ENCODE measurements around the gene DDX27. TPM values are rescaled to one million over a fixed set of nuclear protein-coding genes. Genes with fewer than 3 reads are reported as not detected.

Gene DDX27
- total and polyA plus RNA-seq, 9 donors = 30.4 to 44.9 (median 36.8) TPM

DNA sequence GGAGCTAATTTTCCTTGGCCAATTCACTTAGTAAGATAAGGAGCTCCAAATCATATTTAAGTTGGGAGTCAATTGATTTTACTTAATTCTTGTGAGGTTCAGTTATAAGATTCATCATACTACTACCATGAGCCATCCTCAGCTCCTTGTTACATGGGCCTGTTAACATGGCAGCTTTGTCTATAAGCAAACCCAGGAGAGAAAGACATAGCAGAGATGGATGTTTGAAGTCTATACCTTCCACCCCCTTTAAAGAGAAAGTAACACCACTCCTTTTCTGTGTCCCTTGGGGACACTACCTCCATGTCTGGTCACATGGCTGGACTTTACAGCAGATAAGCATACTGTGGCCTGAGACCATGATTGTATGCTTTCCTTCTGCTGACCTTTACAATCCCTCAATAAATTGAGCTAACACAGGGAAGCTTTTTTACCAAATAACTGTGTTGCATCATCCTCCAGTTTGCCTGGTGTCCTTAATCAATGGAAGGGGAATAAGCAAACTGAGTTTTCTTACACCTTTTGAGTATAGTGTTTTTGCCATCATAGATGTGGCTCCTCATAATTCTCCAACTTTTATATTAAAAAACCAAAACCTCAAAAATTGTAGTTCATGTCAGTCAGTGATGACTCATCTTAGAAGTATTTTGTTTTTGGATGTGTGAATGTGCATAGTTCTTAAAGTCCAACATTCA, 68.5 kb downstream of the DDX27 start:
- Histone ChIP-seq H3K4me1 (ENCODE audit: insufficient read depth) (no peaks in the 10 kb centered on the region), H3K36me3 (no peaks in the 10 kb centered on the region), H3K27ac (no peak overlapping the region), H3K4me3 (no peak overlapping the region), H3K9me3 (peaks cover 4 to 28% of the 10 kb centered on the region in 2 donors), H3K27me3 (no peaks in the 10 kb centered on the region)
- intact Hi-C loops (cut with DNase I) = no loop called here
- no peak for DNase-seq
- TF ChIP-seq, protein P1, sequence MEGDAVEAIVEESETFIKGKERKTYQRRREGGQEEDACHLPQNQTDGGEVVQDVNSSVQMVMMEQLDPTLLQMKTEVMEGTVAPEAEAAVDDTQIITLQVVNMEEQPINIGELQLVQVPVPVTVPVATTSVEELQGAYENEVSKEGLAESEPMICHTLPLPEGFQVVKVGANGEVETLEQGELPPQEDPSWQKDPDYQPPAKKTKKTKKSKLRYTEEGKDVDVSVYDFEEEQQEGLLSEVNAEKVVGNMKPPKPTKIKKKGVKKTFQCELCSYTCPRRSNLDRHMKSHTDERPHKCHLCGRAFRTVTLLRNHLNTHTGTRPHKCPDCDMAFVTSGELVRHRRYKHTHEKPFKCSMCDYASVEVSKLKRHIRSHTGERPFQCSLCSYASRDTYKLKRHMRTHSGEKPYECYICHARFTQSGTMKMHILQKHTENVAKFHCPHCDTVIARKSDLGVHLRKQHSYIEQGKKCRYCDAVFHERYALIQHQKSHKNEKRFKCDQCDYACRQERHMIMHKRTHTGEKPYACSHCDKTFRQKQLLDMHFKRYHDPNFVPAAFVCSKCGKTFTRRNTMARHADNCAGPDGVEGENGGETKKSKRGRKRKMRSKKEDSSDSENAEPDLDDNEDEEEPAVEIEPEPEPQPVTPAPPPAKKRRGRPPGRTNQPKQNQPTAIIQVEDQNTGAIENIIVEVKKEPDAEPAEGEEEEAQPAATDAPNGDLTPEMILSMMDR (IDR thresholded peaks at IDR 0.05) = no peak
- TF ChIP-seq EP300 (IDR thresholded peaks at IDR 0.05) (no peak), POLR2A (IDR thresholded peaks at IDR 0.05) (no peak)

DNA sequence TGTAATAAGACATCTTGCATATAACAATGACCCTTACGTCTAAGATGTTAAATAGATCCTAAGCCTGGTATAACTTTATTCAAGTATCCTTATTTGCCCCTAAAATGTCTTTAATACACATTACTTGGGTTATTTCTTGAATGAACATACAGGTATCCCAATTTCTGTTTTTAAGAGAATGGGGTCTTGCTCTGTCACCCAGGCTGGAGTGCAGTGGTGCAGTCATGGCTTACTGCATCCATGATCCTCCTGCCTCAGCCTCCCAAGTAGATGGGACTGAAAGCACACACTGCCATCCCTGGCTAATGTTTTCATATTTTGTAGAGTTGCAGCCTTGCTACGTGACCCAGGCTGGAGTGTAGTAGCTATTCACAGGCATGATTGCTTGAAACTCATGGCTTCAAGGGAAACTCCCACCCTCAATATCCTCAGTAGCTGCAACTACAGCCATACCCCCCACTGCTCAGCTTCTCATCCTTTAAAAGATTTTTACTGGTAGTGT, 69.1 kb downstream of the DDX27 start:
- Histone ChIP-seq H3K9me3 (peaks cover 4 to 23% of the 10 kb centered on the region in 2 donors), H3K27me3 (no peaks in the 10 kb centered on the region), H3K27ac (no peak overlapping the region), H3K36me3 (no peaks in the 10 kb centered on the region), H3K4me1 (ENCODE audit: insufficient read depth) (no peaks in the 10 kb centered on the region), H3K4me3 (no peak overlapping the region)
- 63 to 69% (median 65%) methylated on average over 2 of the region's 2 CpGs for WGBS, 3 donors
- intact Hi-C loops (cut with DNase I) = no loop called here
- TF ChIP-seq POLR2A (IDR thresholded peaks at IDR 0.05) (no peak), EP300 (IDR thresholded peaks at IDR 0.05) (no peak)
- TF ChIP-seq, protein P1 (IDR thresholded peaks at IDR 0.05) = no peak
- DNase-seq = no peak

DNA sequence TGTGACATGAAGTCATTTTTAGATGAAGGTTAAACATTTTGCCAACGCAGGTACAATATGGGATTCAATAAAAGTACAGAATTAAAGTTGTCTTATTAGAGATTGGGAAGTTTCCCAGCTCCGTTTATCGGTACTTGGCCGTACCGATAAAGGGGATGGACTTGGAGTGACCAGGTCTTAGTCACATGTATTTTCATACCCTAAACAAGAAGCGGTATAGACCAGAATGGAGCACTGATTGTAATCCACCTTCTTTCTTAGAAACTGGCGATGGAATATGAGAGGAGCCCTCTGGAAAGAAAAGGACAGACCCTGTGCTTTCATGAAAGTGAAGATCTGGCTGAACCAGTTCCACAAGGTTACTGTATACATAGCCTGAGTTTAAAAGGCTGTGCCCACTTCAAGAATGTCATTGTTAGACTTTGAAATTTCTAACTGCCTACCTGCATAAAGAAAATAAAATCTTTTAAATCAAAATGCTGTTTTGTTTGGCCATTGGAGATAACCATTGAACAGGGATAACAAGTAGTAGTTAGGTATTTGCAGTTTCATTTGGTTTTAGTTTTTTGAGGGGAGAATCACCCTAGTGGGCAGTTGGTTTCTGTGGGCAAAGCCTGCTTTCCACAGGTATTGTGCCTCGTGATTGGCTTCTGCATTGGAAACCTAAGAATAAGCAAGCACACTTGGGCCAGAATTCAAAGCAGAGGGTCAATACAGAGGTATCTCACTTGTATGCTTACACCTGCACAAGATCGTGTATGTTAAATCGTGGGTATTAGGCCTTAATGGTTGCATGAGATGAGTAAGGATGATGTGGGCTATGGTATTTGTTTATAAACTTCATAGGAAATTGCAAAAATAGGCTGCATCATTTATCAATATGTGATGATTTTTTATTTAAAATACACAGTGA, 69.8 kb downstream of the DDX27 start:
- H3K4me1 ChIP-seq (ENCODE audit: insufficient read depth) = no peaks in the 10 kb centered on the region
- TF ChIP-seq, protein P1 (IDR thresholded peaks at IDR 0.05) = no peak
- TF ChIP-seq EP300 (IDR thresholded peaks at IDR 0.05) = no peak
- no peak for TF ChIP-seq POLR2A (IDR thresholded peaks at IDR 0.05)
- no peak overlapping the region for H3K27ac ChIP-seq
- peaks cover 4 to 23% of the 10 kb centered on the region in 2 donors for H3K9me3 ChIP-seq
- H3K4me3 ChIP-seq = no peak overlapping the region
- no peaks in the 10 kb centered on the region for H3K27me3 ChIP-seq
- H3K36me3 ChIP-seq = no peaks in the 10 kb centered on the region
- WGBS, 3 donors = 95 to 96% (median 96%) methylated on average over 10 of the region's 10 CpGs
- DNase-seq = no peak
- intact Hi-C loops (cut with DNase I) = no loop called here

DNA sequence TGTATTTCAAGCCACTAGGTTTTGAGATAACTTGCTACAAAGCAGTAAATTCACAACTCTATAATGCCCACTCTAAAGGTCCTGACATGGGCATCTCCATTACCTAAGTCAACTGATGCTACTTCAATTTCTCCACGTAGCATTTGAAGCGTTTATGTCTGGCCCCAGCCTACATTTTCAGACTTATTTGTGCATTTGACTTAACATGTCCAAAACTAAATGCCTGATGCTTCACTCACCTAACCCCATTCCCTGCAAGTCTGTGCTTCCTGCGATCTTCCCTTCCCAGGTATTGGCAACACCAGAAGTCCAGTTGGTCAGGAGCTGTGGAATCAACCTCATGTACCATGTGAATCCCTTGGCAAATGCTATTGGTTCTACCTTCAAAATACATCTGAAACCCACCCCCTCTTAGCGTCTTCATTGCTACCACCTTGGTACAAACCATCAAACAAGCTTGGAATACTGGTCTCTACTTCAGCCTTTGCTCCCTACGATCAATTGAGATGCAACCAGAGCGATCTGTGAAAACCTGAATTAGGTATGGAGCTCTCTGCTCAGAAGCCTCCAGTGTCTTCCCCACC, 71.5 kb downstream of the DDX27 start:
- no peak overlapping the region for H3K27ac ChIP-seq

More for the DNA sequence above, 71.5 kb downstream of the DDX27 start:
- no peaks in the 10 kb centered on the region for H3K4me1 ChIP-seq (ENCODE audit: insufficient read depth)
- 83 to 96% (median 89%) methylated on average over 6 of the region's 6 CpGs for WGBS, 3 donors
- peaks cover 4 to 19% of the 10 kb centered on the region in 2 donors for H3K9me3 ChIP-seq
- intact Hi-C loops (cut with DNase I) = no loop called here
- no peak for DNase-seq
- H3K36me3 ChIP-seq = no peaks in the 10 kb centered on the region
- no peak for TF ChIP-seq EP300 (IDR thresholded peaks at IDR 0.05)
- TF ChIP-seq POLR2A (IDR thresholded peaks at IDR 0.05) = no peak
- TF ChIP-seq, protein P1 (IDR thresholded peaks at IDR 0.05) = no peak
- H3K4me3 ChIP-seq = no peak overlapping the region
- H3K27me3 ChIP-seq = no peaks in the 10 kb centered on the region

Data from ovary (tissue), 9 donors.